ENCODE data around the gene OR2Z1.

OR2Z1 gene

DNA sequence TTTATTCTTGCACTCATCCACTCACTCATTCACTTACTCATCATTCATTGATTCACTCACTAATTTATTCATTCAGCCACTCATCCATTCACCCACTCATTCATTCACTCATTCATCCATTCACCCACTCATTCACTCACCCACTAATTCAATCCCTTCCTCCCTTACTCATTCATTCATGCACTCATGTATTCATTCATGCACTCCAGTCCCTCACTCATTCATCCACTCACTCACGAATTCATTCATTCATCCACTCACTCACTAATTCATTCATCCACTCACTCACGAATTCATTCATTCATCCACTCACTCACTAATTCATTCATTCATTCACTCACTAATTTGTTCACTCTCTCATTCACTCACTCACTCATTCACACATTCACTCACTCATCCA is 39.0 kb upstream of the OR2Z1 start:
- no peak for TF ChIP-seq EZH2phosphoT487 (IDR thresholded peaks at IDR 0.05; ENCODE audit: borderline replicate concordance, low read length)
- TF ChIP-seq, protein P1, sequence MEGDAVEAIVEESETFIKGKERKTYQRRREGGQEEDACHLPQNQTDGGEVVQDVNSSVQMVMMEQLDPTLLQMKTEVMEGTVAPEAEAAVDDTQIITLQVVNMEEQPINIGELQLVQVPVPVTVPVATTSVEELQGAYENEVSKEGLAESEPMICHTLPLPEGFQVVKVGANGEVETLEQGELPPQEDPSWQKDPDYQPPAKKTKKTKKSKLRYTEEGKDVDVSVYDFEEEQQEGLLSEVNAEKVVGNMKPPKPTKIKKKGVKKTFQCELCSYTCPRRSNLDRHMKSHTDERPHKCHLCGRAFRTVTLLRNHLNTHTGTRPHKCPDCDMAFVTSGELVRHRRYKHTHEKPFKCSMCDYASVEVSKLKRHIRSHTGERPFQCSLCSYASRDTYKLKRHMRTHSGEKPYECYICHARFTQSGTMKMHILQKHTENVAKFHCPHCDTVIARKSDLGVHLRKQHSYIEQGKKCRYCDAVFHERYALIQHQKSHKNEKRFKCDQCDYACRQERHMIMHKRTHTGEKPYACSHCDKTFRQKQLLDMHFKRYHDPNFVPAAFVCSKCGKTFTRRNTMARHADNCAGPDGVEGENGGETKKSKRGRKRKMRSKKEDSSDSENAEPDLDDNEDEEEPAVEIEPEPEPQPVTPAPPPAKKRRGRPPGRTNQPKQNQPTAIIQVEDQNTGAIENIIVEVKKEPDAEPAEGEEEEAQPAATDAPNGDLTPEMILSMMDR (IDR thresholded peaks at IDR 0.05; ENCODE audit: low read depth, low read length, poor library complexity, severe bottlenecking) = no peak
- H3K79me2 ChIP-seq (ENCODE audit: control insufficient read depth, low read length) = no peaks in the 10 kb centered on the region

DNA sequence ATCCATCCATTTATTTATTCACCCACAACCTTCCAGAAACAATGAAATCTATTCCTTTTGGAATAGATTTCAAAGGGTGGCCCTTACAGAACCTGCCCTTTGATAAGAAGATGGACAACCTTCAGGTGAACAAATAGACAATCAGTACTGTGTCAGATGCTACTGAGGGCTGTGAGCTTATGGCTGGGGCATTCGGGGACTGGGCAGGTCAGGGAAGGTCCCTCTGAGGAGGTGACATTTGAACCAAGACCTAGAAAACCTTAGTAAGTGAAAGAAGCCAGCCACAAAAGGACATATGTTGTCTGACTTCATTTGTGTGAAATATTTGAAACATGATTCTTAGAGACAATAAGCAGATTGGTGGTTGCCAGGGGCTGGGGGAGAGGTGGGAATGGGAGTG is 38.5 kb upstream of the OR2Z1 start:
- Histone ChIP-seq H3F3A (ENCODE audit: control insufficient read depth, insufficient read depth) (no peaks in the 10 kb centered on the region), H3K4me1 (ENCODE audit: control insufficient read depth, low read length) (no peaks in the 10 kb centered on the region), H3K4me2 (ENCODE audit: low read length) (no peak overlapping the region), H3K9me3 (ENCODE audit: control insufficient read depth, insufficient read depth, low read length) (no peaks in the 10 kb centered on the region), H3K9me2 (replicated peaks; ENCODE audit: control insufficient read depth, low read length) (no peaks in the 10 kb centered on the region), H3K27me3 (ENCODE audit: control insufficient read depth, low read length) (no peaks in the 10 kb centered on the region), H4K20me1 (ENCODE audit: control insufficient read depth, insufficient read depth, low read depth, low read length) (no peaks in the 10 kb centered on the region), H3K79me2 (ENCODE audit: control insufficient read depth, low read length) (no peaks in the 10 kb centered on the region), H3K36me3 (ENCODE audit: control insufficient read depth, low read length) (no peaks in the 10 kb centered on the region), H3K4me3 (ENCODE audit: low read length) (no peak overlapping the region), H3K27ac (ENCODE audit: low read depth, low read length) (no peak overlapping the region)
- TF ChIP-seq, protein P1 (IDR thresholded peaks at IDR 0.05; ENCODE audit: low read depth, low read length, poor library complexity, severe bottlenecking) = no peak
- TF ChIP-seq EZH2phosphoT487 (IDR thresholded peaks at IDR 0.05; ENCODE audit: borderline replicate concordance, low read length) = no peak

More for the DNA sequence above, 39.0 kb upstream of the OR2Z1 start:
- Histone ChIP-seq H3K4me2 (ENCODE audit: low read length) (no peak overlapping the region), H3K27me3 (ENCODE audit: control insufficient read depth, low read length) (no peaks in the 10 kb centered on the region), H3K9me3 (ENCODE audit: control insufficient read depth, insufficient read depth, low read length) (no peaks in the 10 kb centered on the region), H3K27ac (ENCODE audit: low read depth, low read length) (no peak overlapping the region), H3K4me1 (ENCODE audit: control insufficient read depth, low read length) (no peaks in the 10 kb centered on the region), H3K9me2 (replicated peaks; ENCODE audit: control insufficient read depth, low read length) (no peaks in the 10 kb centered on the region), H3F3A (ENCODE audit: control insufficient read depth, insufficient read depth) (no peaks in the 10 kb centered on the region), H3K36me3 (ENCODE audit: control insufficient read depth, low read length) (no peaks in the 10 kb centered on the region), H4K20me1 (ENCODE audit: control insufficient read depth, insufficient read depth, low read depth, low read length) (no peaks in the 10 kb centered on the region), H3K4me3 (ENCODE audit: low read length) (no peak overlapping the region)

DNA sequence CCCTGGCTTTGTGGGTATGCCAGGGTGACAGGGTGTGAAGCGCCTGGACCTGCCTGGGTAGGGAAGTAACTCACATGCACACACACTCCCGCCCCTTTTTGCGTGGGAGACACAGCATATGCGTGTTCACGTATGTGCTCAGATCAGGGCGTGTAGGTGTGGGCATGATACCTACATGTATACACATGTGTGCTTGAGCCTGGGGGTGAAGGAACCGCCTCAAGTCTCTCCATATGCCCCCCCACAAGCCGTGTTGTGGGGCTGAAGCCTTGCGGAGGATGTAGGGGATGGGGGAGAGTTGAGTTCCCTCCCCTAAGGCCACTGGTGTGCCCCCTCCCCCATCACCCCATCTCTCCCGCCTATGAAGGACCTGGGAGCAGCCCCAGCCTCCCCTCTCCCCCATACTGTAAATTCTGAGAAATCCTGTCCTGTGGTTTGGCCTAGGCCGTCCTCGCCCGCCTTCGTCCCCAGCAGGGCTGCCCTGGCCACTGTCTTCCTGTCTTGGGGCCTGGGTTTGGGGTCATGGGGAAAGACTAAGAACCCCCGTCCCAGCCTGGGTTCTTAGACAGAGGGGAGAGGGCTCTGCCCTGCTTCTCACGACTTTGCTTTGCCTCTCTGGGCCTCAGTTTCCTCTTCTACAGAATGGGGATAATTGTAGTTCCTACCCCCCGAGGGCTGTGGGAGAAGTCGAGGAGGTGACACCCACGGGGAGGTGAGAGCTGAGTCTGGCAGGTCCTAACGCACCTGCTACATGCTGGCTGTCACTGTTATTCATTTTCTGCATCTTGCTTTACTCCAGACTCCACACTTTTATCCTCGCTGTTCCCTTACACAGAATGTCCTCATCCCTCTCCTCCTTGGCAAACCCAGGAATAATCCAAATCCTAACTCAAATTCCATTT is 37.2 kb upstream of the OR2Z1 start:
- Histone ChIP-seq H3K4me1 (ENCODE audit: control insufficient read depth, low read length) (no peaks in the 10 kb centered on the region), H3K36me3 (ENCODE audit: control insufficient read depth, low read length) (no peaks in the 10 kb centered on the region), H3K27ac (ENCODE audit: low read depth, low read length) (no peak overlapping the region), H3F3A (ENCODE audit: control insufficient read depth, insufficient read depth) (no peaks in the 10 kb centered on the region), H3K27me3 (ENCODE audit: control insufficient read depth, low read length) (no peaks in the 10 kb centered on the region), H4K20me1 (ENCODE audit: control insufficient read depth, insufficient read depth, low read depth, low read length) (no peaks in the 10 kb centered on the region), H3K4me3 (ENCODE audit: low read length) (no peak overlapping the region), H3K79me2 (ENCODE audit: control insufficient read depth, low read length) (no peaks in the 10 kb centered on the region), H3K9me2 (replicated peaks; ENCODE audit: control insufficient read depth, low read length) (no peaks in the 10 kb centered on the region), H3K4me2 (ENCODE audit: low read length) (no peak overlapping the region), H3K9me3 (ENCODE audit: control insufficient read depth, insufficient read depth, low read length) (no peaks in the 10 kb centered on the region)
- TF ChIP-seq, protein P1 (IDR thresholded peaks at IDR 0.05; ENCODE audit: low read depth, low read length, poor library complexity, severe bottlenecking) = no peak
- TF ChIP-seq EZH2phosphoT487 (IDR thresholded peaks at IDR 0.05; ENCODE audit: borderline replicate concordance, low read length) = no peak
